Measurements from ENCODE around the gene SCPEP1. TPM values are rescaled to one million over a fixed set of nuclear protein-coding genes. Genes with fewer than 3 reads are reported as not detected.
"Not testable (repeated sequence)": the region's sequence is repeated elsewhere in the genome, so short reads cannot be mapped to it uniquely, and the experiment has no call there.

The SCPEP1 gene
- total RNA-seq, 2 experiments from 2014 or later = 22.1 to 25.5 TPM

DNA sequence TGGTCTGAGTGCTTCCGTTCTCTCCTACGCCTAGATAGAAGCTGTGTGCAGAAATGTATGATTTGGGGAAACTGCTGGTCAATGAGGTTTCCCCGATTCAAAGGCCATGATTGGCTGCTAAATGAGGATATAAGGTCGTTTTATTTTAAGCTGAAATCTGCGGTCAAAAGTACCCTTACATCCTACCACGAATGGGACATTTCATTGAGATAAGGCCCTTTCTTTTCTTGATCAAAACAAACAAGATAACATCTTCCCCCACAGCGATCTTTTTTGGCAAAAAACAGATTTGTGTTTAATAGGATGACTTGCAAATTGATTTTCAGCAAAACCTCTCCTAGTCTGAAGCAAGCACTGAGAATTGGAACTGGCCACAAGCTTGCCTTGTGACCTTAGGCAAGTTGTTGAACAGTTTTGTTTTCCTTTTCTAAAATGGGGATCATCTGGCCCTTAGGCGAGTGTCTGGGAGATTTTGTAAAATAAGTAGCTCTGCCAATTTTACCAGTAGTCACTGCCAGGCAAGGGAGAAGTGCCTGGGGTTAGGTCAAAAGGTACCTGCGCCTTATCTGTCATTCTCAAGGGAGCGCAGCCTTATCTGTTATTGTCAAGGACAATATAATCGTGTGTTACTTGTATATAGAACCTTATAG, 635 bp downstream of the SCPEP1 start:
- ChIA-PET CTCF (interaction anchor here (1.9 to 3.8 kb wide), 2 partner anchors 18 to 106 kb away, joined by 7 to 21 read pairs; partner anchors contain the start of genes AKAP1 and COIL), POLR2A (interaction anchor here (0.5 to 2.1 kb wide), 6 partner anchors 18 to 144 kb away, joined by 3 to 11 read pairs (median 6); partner anchors contain the start of genes AKAP1, COIL, DGKE and TRIM25)
- H3K9me3 Mint-ChIP-seq = no peaks in the 10 kb centered on the region
- H3K36me3 ChIP-seq (ENCODE audit: insufficient read depth, low read length) = no peaks in the 10 kb centered on the region
- peak overlapping the region; percentile 73 for H3K27ac Mint-ChIP-seq
- H3K4me3 Mint-ChIP-seq = peak overlapping the region; percentile 92
- TF ChIP-seq, protein P1, sequence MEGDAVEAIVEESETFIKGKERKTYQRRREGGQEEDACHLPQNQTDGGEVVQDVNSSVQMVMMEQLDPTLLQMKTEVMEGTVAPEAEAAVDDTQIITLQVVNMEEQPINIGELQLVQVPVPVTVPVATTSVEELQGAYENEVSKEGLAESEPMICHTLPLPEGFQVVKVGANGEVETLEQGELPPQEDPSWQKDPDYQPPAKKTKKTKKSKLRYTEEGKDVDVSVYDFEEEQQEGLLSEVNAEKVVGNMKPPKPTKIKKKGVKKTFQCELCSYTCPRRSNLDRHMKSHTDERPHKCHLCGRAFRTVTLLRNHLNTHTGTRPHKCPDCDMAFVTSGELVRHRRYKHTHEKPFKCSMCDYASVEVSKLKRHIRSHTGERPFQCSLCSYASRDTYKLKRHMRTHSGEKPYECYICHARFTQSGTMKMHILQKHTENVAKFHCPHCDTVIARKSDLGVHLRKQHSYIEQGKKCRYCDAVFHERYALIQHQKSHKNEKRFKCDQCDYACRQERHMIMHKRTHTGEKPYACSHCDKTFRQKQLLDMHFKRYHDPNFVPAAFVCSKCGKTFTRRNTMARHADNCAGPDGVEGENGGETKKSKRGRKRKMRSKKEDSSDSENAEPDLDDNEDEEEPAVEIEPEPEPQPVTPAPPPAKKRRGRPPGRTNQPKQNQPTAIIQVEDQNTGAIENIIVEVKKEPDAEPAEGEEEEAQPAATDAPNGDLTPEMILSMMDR (IDR thresholded peaks at IDR 0.05) = no peak
- H3K27ac ChIP-seq (ENCODE audit: low read depth in 1 of 2, low read length in 2 of 2) = no peak overlapping the region
- intact Hi-C loops (cut with DNase I, micrococcal nuclease) = loop anchor here (2.0 kb wide), 4 partner anchors 18 to 144 kb away; partner anchors contain the start of genes COIL (in 1 of the 2) and DGKE (in 1 of the 2)
- peak overlapping the region; percentile 72 for H3K4me3 ChIP-seq (ENCODE audit: low read length)
- peaks cover 17% of the 10 kb centered on the region for H3K4me1 ChIP-seq (ENCODE audit: insufficient read depth, low read length)
- H3K9me3 ChIP-seq (ENCODE audit: control insufficient read depth in 1 of 2, insufficient read depth in 1 of 2, low read length in 2 of 2) = no peaks in the 10 kb centered on the region
- H3K27me3 Mint-ChIP-seq = peaks cover 8% of the 10 kb centered on the region
- no peaks in the 10 kb centered on the region for H3K36me3 Mint-ChIP-seq (ENCODE audit: low read depth)
- peak in 3 of 14 experiments; percentile 7 to 25 (median 23) for DNase-seq
- ATAC-seq (ENCODE audit: poor library complexity) = no peak
- H3K27me3 ChIP-seq (ENCODE audit: control insufficient read depth in 1 of 2, insufficient read depth in 2 of 2, low read length in 2 of 2) = no peaks in the 10 kb centered on the region
- H3K4me1 Mint-ChIP-seq (ENCODE audit: low read depth) = peaks cover 13% of the 10 kb centered on the region

DNA sequence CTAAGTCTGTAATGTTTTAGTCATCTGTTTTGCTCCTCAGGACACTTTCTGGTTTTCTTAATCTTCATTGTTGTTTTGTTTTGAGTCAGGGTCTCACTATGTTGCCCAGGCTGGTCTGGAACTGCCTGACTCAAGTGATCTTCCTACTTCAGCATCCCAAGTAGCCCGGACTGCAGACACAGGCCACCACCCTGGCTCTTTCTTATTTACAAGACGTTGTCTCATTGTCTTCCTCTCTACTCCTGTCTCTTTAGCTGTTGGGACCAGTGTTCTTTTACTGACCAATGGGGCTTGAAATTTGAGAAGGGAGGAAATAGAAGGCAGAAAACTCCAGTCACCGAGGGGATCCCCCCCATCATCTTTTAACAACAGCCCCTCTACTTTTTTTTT, 1.2 kb downstream of the SCPEP1 start:
- ChIA-PET POLR2A (interaction anchor here (1.6 to 2.1 kb wide), 3 partner anchors 19 to 145 kb away, joined by 3 to 11 read pairs (median 11); partner anchors contain the start of genes AKAP1, COIL and DGKE), CTCF (interaction anchor here (1.9 to 3.8 kb wide), 2 partner anchors 18 to 106 kb away, joined by 7 to 21 read pairs; partner anchors contain the start of genes AKAP1 and COIL)
- H3K9me3 ChIP-seq (ENCODE audit: control insufficient read depth in 1 of 2, insufficient read depth in 1 of 2, low read length in 2 of 2) = no peaks in the 10 kb centered on the region
- Mint-ChIP-seq H3K4me1 (ENCODE audit: low read depth) (peaks cover 13% of the 10 kb centered on the region), H3K4me3 (peak overlapping the region; percentile 92), H3K36me3 (ENCODE audit: low read depth) (peaks cover 2% of the 10 kb centered on the region), H3K9me3 (no peaks in the 10 kb centered on the region), H3K27me3 (peaks cover 8% of the 10 kb centered on the region), H3K27ac (peak overlapping the region; percentile 73)
- H3K27me3 ChIP-seq (ENCODE audit: control insufficient read depth in 1 of 2, insufficient read depth in 2 of 2, low read length in 2 of 2) = no peaks in the 10 kb centered on the region
- TF ChIP-seq, protein P1 (IDR thresholded peaks at IDR 0.05) = no peak
- H3K36me3 ChIP-seq (ENCODE audit: insufficient read depth, low read length) = no peaks in the 10 kb centered on the region
- ATAC-seq (ENCODE audit: poor library complexity) (no peak), DNase-seq (no peak)
- intact Hi-C loops (cut with DNase I, micrococcal nuclease) = loop anchor here (2.0 kb wide), 4 partner anchors 18 to 144 kb away; partner anchors contain the start of genes COIL (in 1 of the 2) and DGKE (in 1 of the 2)
- H3K27ac ChIP-seq (ENCODE audit: low read depth in 1 of 2, low read length in 2 of 2) = no peak overlapping the region
- peaks cover 17% of the 10 kb centered on the region for H3K4me1 ChIP-seq (ENCODE audit: insufficient read depth, low read length)
- no peak overlapping the region for H3K4me3 ChIP-seq (ENCODE audit: low read length)

DNA sequence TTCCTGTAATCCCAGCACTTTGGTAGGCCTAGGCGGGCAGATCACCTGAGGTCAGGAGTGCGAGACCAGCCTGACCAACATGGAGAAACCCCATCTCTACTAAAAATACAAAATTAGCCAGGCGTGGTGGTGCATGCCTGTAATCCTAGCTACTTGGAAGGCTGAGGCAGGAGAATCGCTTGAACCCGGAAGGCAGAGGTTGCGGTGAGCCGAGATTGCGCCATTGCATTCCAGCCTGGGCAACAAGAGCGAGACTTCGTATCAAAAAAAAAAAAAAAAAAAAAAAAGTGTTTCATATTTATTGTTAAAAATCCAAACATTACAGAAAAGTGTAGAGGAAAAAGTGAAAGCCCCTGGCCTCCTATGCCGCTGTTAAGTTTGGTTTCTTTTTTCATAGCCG, 2.6 kb downstream of the SCPEP1 start:
- CTCF ChIA-PET; H3K36me3 ChIP-seq (ENCODE audit: insufficient read depth, low read length); H3K4me3 ChIP-seq (ENCODE audit: low read length); H3K9me3 ChIP-seq (ENCODE audit: control insufficient read depth in 1 of 2, insufficient read depth in 1 of 2, low read length in 2 of 2); intact Hi-C loops (cut with DNase I, micrococcal nuclease); POLR2A ChIA-PET; ATAC-seq (ENCODE audit: poor library complexity); DNase-seq; H3K27me3 Mint-ChIP-seq; H3K27me3 ChIP-seq (ENCODE audit: control insufficient read depth in 1 of 2, insufficient read depth in 2 of 2, low read length in 2 of 2); H3K27ac ChIP-seq (ENCODE audit: low read depth in 1 of 2, low read length in 2 of 2); H3K4me3 Mint-ChIP-seq; H3K27ac Mint-ChIP-seq; H3K9me3 Mint-ChIP-seq: not testable (repeated sequence)
- H3K4me1 ChIP-seq (ENCODE audit: insufficient read depth, low read length) = peaks cover 17% of the 10 kb centered on the region
- Mint-ChIP-seq H3K4me1 (ENCODE audit: low read depth) (peaks cover 13% of the 10 kb centered on the region), H3K36me3 (ENCODE audit: low read depth) (peaks cover 15% of the 10 kb centered on the region)
